H7 (cell line): ENCODE results near the gene ZNF385B. TPM values are rescaled to one million over a fixed set of nuclear protein-coding genes. Genes with fewer than 3 reads are reported as not detected.

Experiments used
- DNase-seq: peaks from one replicate; pipeline ENCODE4 v3.0.0; 2012
- H3K27me3 ChIP-seq: 2 replicates; pipeline ENCODE4 v1.6.0; 2011; ENCODE audit warnings: mild to moderate bottlenecking, low read length; ENCODE audit not compliant: control insufficient read depth, insufficient read depth
- H3K36me3 ChIP-seq: replicated peaks from 2 replicates; pipeline ENCODE4 v1.5.1; 2011; ENCODE audit warnings: low read length; ENCODE audit not compliant: control insufficient read depth, insufficient read depth
- H3K4me3 ChIP-seq: 2 replicates; pipeline ENCODE4 v1.5.1; 2011; ENCODE audit warnings: low read depth, mild to moderate bottlenecking, control low read depth, low read length, moderate library complexity; ENCODE audit not compliant: insufficient read depth
- total RNA-seq: library from RNA; depleted of rRNA; stranded (reverse); fragments of >200 nt; shearing (Covaris generic); gene quantifications from 2 replicates; pipeline ENCODE4 v1.2.3, GENCODE V29; 2014

Gene ZNF385B
- total RNA-seq, 1 experiment from 2014 or later, result 0.90 TPM

DNA sequence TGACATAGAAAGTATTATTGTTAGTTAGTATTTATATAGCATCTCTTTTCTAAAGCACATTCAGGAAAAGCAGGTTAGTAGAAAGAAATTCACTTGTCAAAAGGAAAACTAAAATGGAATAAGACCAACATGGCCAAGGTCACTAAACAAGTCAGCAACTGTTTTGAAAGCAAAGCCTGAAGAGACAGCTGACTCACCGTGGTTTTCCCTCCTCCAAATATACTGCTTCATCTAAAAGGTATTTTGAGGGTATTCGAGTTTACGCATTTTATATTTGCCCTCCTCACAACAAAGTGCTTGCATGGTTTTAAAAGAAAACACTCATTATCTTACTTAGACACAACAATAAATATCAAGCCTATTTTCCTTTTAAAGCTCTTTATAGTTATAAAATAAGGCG is 24.0 kb downstream of the ZNF385B start:
- no peak for DNase-seq
- no peaks in the 10 kb centered on the region for H3K36me3 ChIP-seq
- no peak overlapping the region for H3K4me3 ChIP-seq
- no peaks in the 10 kb centered on the region for H3K27me3 ChIP-seq

GRCh38 chr2:179830043-179830787 is 31.2 kb downstream of the ZNF385B start:
- Histone ChIP-seq H3K4me3 (no peak overlapping the region), H3K27me3 (no peaks in the 10 kb centered on the region), H3K36me3 (no peaks in the 10 kb centered on the region)
- no peak for DNase-seq

DNA sequence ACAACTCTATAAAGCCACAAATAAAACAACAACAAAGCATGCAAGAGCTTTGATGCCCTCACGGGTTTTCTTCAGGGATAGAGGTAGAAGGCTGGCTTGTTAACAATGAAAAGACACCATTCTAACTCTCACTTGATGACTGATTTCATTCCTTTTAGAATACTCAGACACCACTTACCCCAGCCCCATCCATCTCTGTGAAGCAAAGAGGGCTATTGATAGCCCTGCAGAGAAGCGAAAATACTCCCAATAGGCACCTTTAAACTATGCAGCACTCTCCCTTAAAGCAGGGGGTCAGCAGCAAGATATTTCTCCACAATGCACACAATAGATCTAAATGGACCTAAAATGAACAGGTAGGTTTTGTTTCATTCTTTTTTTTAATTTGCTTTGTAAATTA is 35.1 kb downstream of the ZNF385B start:
- DNase-seq, result no peak

GRCh38 chr2:179825494-179825893 is 35.9 kb downstream of the ZNF385B start:
- Histone ChIP-seq H3K4me3 (no peak overlapping the region), H3K27me3 (no peaks in the 10 kb centered on the region), H3K36me3 (no peaks in the 10 kb centered on the region)
- DNase-seq, result no peak

More for the DNA sequence above, 35.1 kb downstream of the ZNF385B start:
- Histone ChIP-seq H3K27me3 (no peaks in the 10 kb centered on the region), H3K4me3 (no peak overlapping the region), H3K36me3 (no peaks in the 10 kb centered on the region)

GRCh38 chr2:179824961-179825360 is 36.5 kb downstream of the ZNF385B start:
- no peak for DNase-seq
- no peaks in the 10 kb centered on the region for H3K36me3 ChIP-seq

DNA sequence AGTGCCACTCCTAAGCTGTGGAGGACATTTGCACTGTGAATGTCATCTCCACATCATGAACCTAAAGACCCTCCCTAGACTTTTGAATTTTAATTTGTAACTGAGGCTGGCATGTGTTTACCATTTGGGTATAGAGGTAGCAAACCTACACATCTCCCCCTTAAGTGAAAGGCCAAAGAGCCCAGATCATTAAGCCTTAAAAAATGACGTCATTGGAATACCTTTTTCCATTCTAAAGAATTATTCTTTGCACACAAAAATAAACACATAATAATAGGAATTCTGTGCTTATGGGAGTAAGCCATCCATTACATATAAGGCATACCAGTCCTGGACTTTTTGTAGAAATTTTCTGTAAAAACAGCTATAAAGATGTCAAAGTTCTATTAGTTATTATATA is 38.9 kb downstream of the ZNF385B start:
- no peak for DNase-seq
- H3K27me3 ChIP-seq, result no peaks in the 10 kb centered on the region
- no peak overlapping the region for H3K4me3 ChIP-seq
- no peaks in the 10 kb centered on the region for H3K36me3 ChIP-seq

More at GRCh38 chr2:179824961-179825360, 36.5 kb downstream of the ZNF385B start:
- H3K4me3 ChIP-seq, result no peak overlapping the region
- H3K27me3 ChIP-seq, result no peaks in the 10 kb centered on the region

- no peak for DNase-seq
- Histone ChIP-seq H3K4me3 (no peak overlapping the region), H3K36me3 (no peaks in the 10 kb centered on the region), H3K27me3 (no peaks in the 10 kb centered on the region)
These were observed 42.9 kb downstream of the ZNF385B start for GRCh38 chr2:179818546-179818945.

GRCh38 chr2:179817181-179817841 is 44.1 kb downstream of the ZNF385B start:
- Histone ChIP-seq H3K36me3 (no peaks in the 10 kb centered on the region), H3K4me3 (no peak overlapping the region), H3K27me3 (no peaks in the 10 kb centered on the region)
- no peak for DNase-seq

DNA sequence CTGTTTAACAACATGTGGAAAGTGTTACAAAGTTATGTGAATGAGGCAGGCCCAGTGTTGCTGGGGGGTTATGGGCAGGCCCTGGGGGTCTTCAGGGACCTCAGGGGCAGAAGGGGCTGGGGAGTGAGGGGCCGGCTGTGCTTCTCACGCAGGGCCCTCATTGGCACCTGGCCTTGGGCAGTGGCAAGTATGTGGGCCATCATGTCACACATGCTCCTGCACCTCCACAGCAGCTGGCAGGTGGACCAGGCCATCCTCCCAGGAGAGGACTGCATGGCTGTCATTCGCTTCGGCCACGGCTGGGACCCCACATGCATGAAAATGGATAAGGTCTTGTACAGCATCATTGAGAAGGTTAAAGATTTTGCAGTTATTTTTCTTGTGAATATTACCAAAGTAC is 47.4 kb downstream of the ZNF385B start:
- Histone ChIP-seq H3K27me3 (no peaks in the 10 kb centered on the region), H3K36me3 (no peaks in the 10 kb centered on the region), H3K4me3 (no peak overlapping the region)
- DNase-seq, result no peak

- H3K27me3 ChIP-seq, result no peaks in the 10 kb centered on the region
- H3K36me3 ChIP-seq, result no peaks in the 10 kb centered on the region
- no peak overlapping the region for H3K4me3 ChIP-seq
- DNase-seq, result no peak
These were observed 48.9 kb downstream of the ZNF385B start for GRCh38 chr2:179812501-179812900.

DNA sequence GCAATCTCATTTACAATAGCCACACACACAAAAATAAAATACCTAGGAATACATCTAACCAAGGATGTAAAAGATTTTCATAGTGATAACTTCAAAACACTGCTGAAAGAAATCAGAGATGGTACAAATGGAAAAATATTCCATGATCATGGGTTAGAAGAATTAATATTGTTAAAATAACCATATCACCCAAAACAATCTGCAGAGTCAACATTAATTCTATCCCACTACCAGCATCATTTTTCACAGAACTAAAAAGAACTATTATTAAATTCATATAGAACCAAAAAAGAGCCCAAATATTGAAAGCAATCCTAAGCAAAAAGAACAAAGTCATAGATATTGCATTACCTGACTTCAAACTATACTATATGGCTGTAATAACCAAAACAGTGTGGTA is 50.4 kb downstream of the ZNF385B start:
- H3K27me3 ChIP-seq, result no peaks in the 10 kb centered on the region
- DNase-seq, result no peak
- no peaks in the 10 kb centered on the region for H3K36me3 ChIP-seq
- H3K4me3 ChIP-seq, result no peak overlapping the region

DNA sequence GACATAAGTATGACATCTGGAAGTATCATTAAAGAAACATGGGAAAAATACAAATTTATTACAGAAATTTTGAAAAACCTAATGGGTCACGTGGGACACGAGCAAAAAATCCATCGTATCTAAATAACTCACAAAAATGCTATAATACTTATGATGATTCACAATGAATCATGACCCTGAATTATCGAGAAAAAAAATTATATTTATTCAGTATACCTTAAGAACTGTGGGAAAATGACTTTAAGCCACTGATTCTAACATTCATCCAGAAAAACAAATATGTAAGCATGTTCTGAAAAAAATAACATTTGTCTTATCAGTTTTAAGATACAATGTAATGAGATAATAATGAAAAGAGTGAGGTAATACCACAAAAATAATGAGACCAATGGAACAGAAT is 51.8 kb downstream of the ZNF385B start:
- no peaks in the 10 kb centered on the region for H3K27me3 ChIP-seq
- H3K4me3 ChIP-seq, result no peak overlapping the region
- no peaks in the 10 kb centered on the region for H3K36me3 ChIP-seq
- DNase-seq, result no peak

DNA sequence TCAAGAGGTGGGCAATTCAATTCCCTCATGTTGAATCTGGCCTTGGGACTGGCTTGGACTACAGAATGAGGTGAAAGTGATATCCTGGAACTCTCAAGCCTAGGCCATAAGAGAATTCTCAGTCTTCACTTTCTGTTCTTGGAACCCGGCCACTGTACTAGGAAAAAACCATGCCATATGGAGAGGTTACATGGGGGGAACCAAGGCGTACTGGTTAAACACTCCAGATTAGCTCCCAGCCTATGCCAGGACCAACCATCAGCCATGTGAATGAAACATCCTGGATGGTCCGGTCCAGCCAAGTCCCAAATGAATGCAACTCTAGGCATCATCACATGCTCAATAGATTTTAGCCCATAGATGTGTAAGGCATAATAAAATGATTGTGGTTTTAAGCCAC is 56.4 kb downstream of the ZNF385B start:
- no peak overlapping the region for H3K4me3 ChIP-seq
- no peaks in the 10 kb centered on the region for H3K36me3 ChIP-seq
- no peaks in the 10 kb centered on the region for H3K27me3 ChIP-seq
- no peak for DNase-seq

DNA sequence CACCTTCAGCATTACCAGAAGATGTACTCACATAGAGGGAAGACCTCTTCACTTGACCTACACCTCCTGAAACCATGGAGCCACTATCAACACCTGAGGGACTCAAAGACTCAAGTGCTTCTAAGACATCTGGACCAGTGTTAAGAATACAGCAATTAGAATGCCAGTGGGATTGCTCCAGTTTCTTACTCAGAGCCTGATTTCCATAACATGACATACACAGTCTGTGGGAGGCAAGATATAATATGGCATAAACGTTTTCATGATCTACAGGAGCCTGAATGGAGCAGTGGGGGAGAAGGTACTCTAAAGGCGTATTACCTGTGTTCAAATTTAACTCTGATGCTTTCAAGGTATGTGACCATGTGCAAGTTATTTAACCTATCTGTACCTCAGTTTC is 57.2 kb downstream of the ZNF385B start:
- Histone ChIP-seq H3K36me3 (no peaks in the 10 kb centered on the region), H3K4me3 (no peak overlapping the region), H3K27me3 (no peaks in the 10 kb centered on the region)
- no peak for DNase-seq

DNA sequence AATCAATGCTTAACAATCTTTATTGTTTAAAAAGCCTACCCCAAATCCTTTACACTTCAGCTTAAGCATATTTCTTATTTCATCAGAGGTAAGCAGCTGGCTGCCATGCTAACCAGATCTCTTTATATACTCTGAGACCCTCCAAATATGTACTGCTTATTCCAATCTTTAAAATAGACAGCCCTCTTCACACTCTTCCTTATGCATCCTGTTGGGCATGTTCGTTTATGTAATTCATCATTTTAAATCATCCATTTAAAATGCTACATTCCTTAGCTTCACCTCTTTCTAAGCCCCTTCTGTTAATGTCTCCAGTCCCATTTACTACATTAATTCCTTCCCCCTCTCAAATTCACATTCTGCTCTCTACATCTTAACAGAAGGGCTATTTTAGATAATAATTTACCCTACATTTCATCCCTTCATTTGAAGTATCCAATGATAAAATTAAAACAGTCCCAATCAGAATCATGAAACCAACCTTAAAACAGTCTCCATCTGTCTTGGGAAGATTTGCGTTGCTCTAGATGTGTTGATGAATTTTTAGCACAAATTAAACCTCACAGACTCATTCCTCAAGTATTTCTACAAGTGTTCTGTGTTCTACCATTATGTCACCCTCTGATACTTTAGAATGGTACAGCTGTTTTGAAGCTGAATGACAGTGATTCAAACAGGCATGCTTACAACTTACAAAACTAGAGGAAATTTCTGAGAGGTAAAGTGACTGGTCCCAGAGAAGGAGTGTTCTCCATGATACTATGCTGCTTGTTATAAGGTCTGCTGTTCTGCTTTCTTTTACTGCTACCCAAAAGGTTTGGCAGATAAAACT is 59.1 kb downstream of the ZNF385B start:
- DNase-seq, result no peak
- Histone ChIP-seq H3K36me3 (no peaks in the 10 kb centered on the region), H3K4me3 (no peak overlapping the region), H3K27me3 (no peaks in the 10 kb centered on the region)
